GM19397 (cell line): ENCODE results near the gene PLEKHA4.
A peak's percentile ranks its signal among the peaks of the same experiment; 100 is the strongest.
"Not testable (repeated sequence)": the region's sequence is repeated elsewhere in the genome, so short reads cannot be mapped to it uniquely, and the experiment has no call there.

Experiments used
- ATAC-seq: cut with Tn5 transposase; IDR thresholded peaks from one replicate; pipeline ENCODE4 v1.9.1; 2021; ENCODE audit warnings: mild to moderate bottlenecking, moderate library complexity; ENCODE audit not compliant: unreplicated experiment

PLEKHA4 gene, protein sequence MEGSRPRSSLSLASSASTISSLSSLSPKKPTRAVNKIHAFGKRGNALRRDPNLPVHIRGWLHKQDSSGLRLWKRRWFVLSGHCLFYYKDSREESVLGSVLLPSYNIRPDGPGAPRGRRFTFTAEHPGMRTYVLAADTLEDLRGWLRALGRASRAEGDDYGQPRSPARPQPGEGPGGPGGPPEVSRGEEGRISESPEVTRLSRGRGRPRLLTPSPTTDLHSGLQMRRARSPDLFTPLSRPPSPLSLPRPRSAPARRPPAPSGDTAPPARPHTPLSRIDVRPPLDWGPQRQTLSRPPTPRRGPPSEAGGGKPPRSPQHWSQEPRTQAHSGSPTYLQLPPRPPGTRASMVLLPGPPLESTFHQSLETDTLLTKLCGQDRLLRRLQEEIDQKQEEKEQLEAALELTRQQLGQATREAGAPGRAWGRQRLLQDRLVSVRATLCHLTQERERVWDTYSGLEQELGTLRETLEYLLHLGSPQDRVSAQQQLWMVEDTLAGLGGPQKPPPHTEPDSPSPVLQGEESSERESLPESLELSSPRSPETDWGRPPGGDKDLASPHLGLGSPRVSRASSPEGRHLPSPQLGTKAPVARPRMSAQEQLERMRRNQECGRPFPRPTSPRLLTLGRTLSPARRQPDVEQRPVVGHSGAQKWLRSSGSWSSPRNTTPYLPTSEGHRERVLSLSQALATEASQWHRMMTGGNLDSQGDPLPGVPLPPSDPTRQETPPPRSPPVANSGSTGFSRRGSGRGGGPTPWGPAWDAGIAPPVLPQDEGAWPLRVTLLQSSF

DNA sequence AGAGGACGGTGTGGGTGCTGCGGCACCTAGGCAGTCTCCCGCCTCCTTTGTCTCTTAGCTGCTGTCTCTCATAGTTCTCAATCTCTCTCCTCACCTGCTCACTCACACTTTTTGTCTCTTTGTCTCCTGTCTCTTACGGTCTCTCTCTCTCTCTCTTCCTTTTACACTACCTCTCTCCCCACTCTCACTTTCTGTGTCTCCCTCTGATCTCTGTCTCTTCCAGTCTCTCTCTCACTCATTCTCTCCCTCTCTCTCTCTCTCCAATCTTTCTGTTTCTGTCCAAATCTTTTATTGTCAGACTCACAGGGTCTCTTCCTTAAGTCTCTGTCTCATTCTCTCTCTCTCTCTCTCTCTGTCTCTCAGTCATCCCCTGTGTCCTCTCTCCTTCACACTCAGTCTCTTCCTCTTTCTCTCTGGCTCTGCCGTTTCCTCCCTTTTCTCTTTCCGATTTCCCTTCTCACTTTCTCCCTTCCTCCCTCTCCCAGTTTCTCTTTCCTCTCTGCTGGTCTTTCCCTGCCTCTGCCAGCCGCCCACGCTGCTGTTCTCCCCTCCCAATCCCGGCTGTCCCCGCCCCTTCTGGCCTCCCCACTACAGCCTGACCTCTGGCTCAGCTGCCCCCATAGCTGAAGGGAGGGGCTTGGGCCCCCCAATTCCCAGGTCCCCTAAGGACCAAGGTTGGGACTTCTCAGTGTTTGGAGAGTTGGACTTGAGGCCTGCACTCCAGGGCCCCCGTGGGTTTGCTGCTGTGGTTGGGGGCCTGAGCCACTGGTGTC is at the start of gene PLEKHA4:
Gene PLEKHA4, minus strand, starts transcription at position 504 of the 773 bp plus-strand sequence. CDS start 997 bp downstream, outside the sequence.
- ATAC-seq, result no peak

DNA sequence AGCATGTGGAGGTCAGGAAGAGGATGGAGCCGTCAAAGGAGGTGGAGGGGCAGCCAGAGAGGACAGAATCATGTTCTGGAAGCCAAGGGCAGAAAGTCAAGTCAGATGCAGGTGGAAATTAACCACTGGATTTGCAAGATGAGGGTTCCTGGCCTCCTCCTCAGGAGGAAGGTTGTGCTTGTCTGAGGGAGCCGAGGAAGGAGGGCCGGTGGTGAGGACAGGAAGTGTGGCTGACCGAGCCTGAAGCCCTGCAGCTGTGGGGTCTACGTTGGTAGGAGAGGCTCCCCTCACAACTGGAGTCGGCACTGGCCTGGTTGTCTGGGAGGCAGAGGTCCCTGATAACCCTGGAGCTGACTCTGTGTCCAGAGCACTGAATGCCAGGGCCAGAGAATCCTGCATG is 49.7 kb upstream of the PLEKHA4 start:
- no peak for ATAC-seq

DNA sequence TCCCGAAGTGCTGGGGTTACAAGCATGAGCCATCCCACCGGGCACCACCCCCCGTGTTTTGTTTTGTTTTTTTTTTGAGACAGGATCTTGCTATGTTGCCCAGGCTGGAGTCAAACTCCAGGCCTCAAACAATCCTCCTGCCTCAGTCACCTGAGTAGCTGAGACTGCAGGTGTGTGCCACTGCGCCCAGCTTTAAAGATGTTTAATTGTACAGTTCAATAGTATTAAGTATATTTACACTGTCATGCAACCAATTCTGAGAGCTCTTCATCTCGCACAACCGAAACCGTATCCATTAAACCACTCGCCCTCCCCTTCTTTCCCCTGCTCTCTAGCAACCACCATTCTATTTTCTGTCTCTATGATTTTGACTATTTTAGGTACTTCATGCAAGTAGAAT is 47.3 kb upstream of the PLEKHA4 start:
- no peak for ATAC-seq

DNA sequence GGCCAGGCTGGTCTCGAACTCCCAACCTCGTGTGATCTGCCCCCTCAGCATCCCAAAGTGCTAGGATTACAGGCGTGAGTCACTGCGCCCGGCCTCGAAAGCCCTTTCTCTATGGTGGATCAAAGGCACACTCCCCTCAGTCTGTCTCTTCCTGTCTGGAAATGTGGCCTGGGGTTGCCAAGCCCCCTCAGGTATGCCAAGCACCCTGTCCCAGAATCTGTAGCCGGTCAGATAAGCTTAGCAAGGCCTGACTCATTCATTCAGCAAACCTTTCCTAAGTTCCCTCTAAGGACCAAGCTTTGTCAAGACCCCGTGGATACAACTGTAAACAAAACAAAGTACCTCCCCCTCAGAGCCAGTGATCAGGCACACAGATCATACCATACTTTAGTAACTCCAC is 45.8 kb upstream of the PLEKHA4 start:
- no peak for ATAC-seq

DNA sequence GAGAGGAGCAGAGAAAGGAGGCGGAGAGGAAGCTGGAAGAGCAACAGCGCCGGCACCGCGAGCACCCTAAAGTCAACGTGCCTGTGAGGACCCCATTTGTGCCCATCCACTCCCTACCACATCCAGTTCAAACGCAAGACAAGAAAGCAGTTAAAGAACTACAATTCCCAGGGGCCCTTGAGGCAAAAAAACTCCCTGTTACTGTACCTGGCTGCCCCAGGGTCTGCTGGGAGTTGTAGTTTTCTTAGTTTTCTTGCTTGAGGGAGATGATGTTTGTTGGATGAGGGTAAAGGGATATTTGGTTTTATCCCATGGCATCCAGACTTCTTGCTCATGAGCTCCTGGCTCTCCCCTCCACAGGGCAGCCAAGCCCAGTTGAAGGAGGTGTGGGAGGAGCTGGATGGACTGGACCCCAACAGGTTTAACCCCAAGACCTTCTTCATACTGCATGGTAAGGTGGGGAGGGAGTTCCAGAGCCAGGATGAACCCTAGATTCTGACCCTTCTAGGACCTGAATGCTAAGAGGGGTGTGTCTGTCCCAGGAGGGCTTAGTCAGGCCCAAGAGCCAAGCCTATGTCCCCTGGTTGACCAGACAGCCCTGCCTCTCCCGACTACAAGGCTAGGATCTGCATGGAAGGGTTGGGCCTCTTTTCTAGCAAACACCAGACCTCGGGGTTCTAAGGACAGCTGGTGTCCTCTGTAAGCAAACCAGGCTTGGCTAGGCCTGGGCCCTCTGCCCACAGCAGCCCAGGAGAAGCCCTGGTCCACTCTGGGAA is 44.9 kb upstream of the PLEKHA4 start:
- no peak for ATAC-seq

DNA sequence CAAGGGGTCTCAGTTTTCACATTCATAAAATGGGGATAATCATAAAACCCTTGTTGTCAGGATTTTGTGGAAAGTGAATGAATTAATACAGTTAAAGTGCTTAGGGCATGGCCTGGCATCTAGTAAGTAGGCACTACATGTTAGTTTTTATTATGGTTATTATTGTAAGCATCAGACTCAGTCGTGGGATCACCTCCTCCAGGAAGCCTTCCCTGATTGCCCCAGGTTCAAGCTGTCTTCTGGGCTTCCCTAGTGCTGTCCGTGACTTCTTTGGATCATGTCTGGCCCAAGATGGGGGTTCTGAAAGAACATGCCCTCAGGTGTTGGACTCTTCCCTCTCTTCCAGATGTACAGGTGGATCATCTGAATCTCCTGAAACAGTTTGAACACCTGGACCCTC is 42.4 kb upstream of the PLEKHA4 start:
- no peak for ATAC-seq

DNA sequence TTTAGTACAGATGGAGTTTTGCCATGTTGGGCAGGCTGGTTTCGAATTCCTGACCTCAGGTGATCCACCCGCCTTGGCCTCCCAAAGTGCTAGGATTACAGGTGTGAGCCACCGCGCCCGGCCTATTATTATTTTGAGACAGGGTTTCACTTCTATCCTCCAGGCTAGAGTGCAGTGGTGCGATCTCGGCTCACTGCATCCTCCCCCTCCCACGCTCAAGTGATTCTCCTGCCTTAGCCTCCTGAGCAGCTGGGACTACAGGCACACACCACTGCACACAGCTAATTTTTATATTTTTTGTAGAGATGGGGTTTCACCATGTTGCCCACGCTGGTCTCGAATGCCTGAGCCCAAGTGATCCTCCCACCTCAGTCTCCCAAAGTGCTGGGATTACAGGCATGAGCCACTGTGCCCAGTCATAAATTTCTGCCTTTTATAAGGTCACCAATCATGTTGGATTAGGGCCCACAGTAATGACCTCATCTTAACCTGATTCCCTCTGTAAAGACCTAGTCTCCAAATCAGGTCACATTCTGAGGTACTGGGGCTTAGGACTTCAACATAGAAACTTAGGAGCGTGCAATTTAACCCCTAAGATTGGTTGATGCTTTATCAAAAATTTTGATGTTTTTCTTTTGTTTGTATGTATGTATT is 41.1 kb upstream of the PLEKHA4 start:
- ATAC-seq, result not testable (repeated sequence)

DNA sequence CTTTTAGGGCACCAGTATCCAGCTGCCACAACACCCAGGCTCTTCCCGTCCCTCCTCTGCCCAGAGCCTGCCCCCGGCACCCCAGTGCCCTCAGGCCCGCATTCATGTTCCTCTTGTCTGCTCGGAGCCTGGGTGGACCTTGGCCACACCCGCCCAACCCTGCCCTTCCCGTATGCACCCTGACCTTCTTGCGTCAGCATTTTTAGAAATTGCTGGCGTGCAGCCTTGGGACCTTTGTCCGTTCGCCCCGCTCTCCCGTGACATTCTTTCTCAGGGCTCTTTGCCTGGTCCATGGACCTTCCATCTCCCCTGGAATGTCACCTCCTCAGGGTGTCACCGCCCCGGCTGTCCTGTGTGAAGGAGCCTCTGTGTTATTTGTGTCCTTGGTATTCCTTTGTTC is 39.3 kb upstream of the PLEKHA4 start:
- ATAC-seq, result no peak

DNA sequence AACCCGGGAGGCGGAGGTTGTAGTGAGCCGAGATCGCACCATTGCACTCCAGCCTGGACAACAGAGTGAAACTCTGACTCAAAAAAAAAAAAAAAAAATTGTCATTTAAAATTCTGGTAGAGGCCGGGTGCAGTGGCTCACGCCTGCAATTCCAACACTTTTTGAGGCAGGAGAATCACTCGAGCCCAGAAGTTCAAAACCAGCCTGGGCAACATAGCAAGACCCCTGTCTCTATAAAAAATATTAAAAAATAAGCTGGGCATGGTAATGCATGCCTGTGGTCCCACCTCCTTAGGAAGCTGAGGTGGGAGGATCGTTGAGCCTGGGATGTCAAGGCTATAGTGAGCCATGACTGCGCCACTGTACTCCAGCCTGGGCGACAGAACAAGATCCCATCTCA is 37.9 kb upstream of the PLEKHA4 start:
- no peak for ATAC-seq

DNA sequence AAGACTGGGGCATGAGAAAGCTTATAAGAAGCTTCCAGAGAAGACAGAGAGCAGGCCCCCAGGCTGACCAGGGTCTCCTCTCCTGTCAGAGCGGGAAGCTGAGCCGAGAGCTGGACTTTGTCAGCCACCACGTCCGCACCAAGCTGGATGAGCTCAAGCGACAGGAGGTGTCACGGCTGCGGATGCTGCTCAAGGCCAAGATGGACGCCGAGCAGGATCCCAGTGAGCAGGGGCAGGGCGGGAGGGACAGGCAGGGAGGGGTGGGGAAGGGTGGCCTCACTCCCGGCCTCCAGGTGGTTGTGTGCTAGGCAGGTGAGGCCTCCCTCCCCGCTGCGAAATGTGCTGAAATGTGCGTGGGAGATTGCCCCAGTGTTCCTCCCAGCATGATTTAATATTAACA is 37.2 kb upstream of the PLEKHA4 start:
- no peak for ATAC-seq

DNA sequence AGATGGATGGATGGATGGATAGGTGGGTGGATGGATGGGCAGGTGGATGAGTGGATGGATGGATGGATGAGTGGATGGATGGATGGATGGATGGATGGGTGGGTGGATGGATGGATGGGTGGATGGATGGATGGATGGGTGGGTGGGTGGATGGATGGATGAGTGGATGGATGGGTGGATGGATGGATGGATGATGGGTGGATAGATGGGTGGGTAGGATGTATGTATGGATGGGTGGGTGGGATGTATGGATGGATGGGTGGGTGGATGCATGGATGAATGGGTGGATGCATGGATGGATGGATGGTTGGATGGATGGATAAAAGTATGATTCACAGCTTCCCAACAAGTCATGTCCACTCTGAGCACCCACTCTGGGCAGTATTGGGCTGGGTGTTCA is 35.4 kb upstream of the PLEKHA4 start:
- ATAC-seq, result not testable (repeated sequence)

DNA sequence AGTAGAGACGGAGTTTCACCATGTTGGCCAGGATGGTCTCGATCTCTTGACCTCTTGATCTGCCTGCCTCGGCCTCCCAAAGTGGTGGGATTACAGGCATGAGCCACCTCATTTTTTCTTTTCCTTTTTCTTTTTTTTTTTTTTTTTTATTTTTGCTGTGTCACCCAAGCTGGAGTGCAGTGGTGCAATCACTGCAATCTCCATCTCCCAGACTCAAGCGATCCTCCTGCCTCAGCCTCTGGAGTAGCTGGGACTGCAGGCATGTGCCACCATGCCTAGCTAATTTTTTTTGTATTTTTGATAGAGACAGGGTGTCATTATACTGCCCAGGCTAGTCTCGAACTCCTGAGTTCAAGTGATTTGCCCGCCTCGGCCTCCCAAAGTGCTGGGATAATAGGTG is 33.9 kb upstream of the PLEKHA4 start:
- not testable (repeated sequence) for ATAC-seq

DNA sequence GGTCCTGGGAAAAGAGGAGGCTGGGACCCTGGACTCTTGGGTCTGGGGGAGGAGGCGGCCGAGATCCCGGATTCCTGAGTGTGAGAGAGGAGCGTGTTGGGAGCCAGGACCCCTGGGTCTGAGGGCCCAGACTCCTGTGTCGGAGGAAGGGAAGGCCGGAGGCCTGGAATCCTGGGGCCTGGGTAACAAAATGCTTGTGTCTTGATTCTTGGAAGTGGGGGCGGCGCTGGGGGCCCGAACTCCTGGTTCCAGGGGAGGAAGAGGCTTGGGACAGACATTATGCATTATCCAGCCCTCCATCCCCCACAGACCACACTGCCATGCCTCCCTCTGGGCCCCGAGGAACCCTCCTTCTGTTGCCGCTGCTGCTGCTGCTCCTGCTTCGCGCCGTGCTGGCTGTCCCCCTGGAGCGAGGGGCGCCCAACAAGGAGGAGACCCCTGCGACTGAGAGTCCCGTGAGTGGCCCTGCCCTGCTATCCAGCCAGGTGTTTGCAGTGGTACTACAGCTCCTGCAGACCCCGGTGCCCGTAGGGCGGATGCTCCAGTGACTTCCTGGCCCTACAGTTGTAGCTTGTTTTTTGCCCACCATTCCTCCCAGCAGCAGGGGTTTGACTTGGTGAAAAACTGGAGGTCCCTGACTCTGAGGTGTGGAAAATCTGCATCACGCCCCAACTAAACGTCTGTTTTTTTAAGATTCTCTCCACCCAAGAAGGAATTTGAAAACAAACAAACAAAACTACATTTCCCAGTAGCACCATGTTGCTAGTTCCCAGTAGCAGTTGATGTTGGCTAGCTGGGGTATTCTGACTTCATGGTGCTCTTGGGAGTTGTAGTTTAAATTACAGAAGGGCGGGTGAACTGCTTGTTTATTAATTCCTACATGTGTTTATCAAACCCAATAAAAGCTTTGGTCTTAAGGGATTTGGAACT is 32.3 kb upstream of the PLEKHA4 start:
- no peak for ATAC-seq

DNA sequence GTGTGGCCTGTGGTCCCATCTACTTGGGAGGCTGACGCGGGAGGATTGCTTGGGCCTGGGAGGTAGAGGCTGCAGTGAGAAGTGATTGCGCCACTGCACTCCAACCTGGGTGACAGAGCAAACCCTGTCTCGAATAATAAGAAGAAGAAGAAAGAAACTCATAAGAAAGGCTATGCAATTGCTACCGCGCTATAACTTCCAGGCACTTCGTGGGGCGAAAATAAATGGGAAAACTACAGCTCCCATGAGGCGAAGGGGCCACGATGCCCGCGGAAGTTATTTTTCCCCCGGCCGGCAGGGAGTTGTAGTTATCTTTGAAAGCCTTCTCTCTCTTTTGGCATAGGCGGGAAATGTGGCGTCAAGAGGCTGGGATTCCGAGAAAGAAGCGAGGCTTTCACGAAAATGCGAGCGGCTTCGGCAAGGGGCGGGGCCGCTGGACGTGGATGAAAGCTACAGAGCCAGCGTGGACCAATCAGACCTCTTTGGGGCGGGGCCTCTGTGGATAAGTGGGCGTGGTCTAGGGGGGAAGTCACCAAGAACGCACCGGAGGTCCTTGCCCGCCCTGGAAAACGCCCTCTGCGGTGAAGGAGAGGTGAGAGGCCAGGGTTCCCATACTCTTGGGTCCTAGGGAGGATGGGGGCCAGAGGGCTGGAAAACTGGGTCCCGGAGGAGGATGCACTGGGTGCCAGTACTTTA is 31.5 kb upstream of the PLEKHA4 start, which contains the start of gene NUCB1:
Gene NUCB1, plus strand, starts transcription at position 532 of the 696 bp plus-strand sequence. CDS start 485 bp downstream, outside the sequence.
- peak; percentile 93 for ATAC-seq

DNA sequence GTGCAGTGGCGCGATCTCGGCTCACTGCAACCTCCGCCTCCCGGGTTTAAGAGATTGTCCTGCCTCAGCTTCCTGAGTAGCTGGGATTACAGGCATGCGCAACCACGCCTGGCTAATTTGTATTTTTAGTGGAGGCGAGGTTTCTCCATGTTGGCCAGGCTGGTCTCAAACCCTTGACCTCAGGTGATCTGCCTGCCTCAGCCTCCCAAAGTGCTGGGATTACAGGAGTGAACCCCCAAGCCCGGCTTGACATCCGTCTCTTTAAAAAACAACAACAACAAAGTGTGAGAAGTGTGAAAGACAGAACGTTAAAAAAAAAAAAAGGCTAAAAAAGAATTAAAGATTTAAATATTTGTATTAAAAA is 31.0 kb upstream of the PLEKHA4 start:
- ATAC-seq, result not testable (repeated sequence)

DNA sequence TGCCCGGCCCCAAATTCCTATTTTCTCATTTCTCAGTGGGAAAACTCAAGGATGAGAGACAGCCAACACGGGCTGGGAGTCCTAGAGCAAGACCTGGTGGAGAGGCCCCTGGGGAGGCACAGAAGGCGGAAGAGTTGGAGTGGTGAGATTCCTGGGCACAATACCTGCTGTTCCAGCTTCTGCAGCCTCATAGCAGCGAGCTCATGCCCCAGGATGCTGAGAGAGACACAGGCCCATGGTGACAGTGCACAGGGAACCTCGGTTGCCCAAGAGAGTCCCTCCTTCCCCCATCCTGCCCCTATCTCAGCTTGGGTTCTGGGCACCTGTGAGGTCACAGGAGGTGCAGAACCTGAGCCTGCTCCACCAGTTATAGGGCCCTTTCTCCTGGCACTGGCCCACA is 28.8 kb upstream of the PLEKHA4 start:
- no peak for ATAC-seq

DNA sequence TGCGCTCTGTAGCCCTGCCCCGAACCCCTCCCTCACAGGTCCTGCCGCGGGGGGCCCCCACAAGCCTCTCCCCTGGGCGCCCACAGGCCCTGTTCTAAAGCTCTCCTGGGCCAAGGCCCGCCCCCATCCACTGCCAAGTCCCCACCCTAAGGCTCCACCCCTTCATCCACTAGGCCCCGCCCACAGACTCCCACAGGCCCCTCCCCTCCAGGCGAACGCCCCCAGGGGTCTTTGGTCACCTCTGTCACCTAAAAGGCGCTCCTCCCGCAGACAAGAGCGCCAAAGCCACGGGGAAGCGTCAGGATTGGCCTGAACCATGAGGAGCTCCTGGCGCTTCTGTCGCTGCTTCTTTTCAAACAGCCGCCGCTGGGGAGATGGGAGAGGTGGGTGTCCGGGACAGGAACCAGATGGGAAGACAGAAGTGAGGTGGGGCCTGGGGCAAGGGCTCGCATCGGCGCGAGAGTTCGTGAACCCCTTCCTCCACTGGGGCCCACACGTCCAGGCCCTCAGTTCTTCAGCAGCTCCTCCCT is 27.8 kb upstream of the PLEKHA4 start:
- no peak for ATAC-seq

DNA sequence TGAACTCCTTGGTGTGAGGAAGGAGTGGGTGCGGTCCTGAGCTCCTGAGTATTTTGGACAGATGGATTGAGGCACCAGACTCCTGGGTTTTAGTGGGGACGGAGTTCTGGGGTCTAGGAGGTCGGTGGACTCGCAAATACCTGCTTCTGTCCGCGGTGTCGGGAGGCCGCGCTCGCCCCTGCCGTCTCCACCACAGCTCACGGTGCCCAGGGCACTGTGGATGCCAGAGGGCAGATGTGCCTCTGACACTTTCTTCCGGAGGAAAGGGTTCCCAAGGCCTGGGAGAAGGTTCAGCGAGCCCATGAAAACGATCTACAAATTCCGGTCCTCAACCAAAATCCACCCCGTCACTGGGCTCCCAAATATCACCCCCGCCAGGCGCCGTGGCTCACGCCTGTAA is 26.8 kb upstream of the PLEKHA4 start:
- ATAC-seq, result no peak
